ENCODE results near the gene CIP2A.

The CIP2A gene

DNA sequence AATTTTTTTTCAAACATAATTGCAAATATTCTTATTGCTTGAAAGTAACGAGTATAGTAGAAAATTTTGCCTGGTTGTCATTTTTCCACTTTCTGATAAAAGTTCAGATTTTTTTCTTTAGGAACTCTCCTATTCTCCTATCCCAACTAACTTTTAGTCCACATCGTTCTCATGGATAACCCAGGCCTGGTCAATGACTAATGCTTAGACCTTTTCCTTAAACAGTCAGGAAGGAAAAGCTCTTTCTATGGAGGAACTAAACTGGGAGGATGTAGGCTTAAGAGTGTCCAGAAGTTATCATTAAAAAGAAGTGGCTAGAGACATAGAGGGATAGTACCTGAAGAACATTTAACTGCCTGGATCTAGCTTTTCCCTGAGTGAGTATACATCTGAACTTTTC lies 26.7 kb downstream of the CIP2A start:
- DNase-seq (ENCODE audit: low read depth) = no peak

DNA sequence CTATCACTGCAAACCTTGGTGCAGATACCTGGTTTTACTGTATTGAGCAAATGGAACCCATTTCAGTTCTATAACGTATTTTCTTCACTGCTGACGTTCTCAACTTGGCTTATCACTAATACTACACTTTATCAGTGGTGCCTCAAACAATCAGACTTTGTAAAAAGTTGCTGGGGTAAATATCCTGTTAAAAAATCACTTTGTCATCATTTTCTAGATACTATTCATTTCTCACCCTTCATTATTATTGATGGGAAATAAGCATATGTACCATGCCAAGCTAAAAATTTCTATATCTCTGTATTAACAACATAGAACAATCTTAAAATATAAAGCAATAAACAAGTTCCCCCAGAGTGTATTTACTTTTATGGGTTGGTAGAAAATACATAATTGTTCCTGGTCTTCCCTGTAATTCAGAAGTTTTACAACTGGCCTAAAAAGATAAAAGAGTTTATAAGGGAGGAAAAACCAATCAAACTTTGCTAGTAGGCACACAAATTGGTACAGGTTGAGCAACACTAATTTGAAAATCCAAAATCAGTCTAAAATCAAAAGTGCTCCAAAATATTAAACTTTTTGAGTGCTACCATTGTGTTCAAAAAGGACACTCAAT lies 33.2 kb downstream of the CIP2A start:
- no peak for DNase-seq (ENCODE audit: low read depth)

DNA sequence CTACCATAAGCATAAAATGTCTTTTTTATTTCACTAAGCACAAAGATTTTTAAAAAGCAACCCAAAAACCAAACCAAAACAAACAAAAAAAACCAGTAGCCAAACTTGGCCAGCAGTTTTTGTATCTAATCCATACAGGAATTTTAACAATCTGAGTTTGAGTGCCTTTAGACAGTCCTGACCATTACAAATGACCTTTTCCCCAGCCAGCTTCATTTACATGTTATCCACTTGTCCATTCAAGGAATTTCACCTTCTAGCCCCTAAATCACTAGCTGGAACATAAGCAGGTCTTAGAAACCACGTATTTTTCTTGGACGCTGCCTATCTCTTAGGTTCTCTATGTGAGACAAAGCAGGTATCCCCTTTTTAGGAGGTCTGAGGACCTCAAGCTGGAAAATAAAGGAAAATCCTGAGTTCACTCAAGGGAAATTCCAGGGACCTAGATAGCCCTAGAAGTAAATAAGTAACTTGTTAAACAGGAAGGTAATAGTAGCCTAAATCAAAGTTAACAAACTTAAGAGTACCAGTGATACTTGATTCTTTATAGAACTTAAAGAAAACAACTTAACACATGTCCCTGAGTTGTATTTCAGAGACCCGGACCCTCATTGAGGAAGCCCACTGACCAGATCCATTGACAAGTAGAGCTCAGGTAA lies 34.2 kb downstream of the CIP2A start:
- no peak for DNase-seq (ENCODE audit: low read depth)

DNA sequence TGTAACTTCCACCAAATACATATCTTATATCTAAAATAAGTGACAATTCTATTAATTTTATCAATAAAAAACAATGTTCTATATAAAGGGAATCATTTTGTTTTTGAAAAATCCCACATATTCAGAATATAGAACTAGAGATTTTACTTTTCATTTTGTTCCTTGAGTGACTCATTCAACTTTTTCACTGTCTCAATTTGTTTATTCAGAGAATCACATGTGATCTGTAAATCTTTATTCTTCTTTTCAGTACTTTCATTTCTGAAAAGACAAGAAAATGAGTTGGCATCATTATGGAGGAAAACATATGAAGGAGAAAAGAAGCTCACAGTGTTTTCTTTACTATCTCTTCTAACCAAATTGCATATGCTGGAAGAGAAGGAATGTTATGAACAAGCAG lies 35.0 kb downstream of the CIP2A start:
- DNase-seq (ENCODE audit: low read depth) = no peak

DNA sequence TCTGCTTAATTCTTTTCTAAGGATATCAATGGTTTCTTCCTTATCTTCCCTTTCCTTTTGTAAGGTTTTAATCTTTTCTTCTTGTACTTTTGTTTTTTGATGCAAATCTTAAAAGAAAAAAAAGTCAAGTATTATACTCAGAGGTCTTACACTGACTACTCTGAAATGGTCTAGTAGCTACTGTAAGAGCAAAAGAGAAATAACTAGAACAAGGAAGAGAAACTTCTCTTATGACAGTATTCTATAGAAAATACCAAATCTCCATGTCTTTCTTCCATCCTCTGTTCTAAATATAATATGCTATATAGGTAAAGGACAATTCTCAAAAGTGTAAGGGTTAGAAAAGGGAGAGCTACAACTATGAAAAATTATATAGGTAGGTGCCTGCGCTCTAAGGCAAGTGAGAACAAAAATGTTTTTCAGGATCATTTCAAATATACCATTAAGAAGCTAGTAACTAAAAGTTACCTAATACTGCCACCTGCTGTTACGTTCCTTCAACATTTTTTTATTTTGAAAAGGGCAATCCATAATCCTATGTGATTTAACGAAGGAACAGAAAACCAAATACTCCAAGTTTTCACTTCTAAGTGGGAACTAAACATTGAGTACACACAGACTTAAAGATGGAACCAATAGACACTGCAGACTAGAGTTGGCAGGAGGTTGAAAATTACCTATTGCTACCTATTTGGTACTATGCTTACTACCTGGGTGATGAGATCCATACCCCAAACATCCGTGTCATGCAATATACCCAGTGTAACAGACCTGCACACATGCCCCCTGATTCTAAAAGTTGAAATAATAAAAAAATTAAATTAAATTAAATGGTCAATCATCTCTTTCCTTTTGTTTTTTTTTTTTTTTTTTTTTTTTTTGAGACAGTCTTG lies 36.7 kb downstream of the CIP2A start:
- DNase-seq (ENCODE audit: low read depth) = no peak

DNA sequence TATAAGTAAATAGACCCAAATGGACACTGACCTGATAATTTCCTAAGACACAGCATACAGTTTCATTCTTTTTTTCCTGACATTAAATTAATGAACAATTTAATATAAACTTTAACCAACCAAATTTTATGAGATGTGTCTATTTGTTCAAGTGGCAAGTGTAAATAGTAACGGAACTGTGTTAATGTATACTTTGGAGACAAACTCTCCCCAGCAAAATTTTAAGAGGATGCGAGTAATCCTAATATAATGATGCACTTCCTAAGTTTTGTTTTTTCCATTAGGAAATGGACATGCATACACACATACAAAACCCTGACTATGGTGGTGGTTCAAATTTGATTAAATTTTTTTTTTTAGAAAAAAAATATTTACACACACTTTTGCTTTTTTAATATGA lies 40.4 kb downstream of the CIP2A start:
- DNase-seq (ENCODE audit: low read depth) = no peak

DNA sequence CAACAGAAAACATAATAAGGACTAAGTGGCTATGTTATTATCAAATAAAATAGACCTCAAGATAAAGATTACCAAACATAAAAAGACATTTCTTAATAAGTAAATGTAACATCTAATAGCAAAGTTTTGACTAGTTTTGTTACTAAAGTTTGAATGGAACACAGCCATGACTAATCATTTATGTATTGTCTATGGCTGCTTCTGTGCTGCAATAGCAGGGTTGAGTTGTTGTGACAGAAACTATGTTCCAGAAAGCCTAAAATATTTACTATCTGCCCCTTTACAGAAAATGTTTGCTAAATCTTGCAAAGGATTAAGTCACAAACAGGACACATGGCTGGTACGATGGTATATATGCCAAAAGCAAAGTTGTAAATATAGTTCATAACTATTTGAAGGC lies 40.9 kb downstream of the CIP2A start:
- no peak for DNase-seq (ENCODE audit: low read depth)

DNA sequence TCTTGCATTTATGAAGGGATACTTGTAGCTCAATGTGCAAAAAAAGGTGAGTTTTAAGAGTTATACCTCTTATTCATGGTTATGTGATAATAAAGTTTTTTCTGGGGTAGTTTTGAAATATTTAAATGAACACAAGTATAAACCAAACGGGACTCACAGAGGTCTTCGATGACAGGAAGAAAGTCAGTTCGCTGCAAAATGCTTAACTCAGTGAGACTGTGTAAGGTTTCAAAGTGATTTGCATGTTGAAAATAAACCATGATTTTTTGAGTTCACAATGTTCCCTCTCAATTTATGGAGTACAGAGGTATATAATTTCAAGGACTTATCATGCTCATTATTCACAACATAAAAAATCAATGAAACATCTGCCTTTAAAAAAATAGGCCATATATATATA lies 42.5 kb downstream of the CIP2A start:
- no peak for DNase-seq (ENCODE audit: low read depth)

DNA sequence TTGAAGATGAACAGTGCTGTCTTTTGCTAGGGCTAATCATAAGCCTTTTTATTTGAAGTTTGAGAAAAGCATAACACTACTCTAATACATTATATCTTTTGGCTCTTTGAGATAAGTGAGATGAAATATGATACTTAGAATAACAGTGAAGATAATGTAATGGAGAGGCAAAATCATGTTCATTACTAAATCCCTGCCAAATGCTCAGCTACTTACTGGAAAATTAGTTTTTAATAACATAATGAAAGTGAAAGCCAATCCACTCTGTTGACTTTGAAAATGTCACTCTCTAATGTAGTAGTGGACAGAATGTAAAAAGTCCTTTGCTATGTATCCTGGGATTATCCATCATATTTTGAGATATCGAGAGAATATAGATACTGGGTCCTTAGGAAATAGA lies 43.0 kb downstream of the CIP2A start:
- DNase-seq (ENCODE audit: low read depth) = no peak

DNA sequence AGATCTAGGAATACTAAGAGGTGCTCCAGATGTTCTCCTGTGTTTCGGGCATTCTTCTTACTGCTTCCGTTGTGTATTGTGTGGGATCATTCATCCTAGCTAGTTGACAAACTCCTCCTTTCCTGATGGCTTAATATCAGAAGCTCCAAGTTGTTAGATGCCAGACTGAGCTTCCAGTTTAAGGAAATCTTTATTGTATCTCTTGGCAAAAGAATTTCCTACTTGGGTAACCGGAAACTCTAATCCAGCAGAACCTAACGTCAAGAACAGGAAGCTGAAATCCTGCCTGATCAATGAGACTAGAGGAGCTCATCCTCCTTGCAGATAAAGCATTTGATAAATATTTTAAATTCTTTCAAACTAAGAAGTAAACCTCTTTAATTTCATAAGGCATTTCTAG lies 51.2 kb downstream of the CIP2A start:
- no peak for DNase-seq (ENCODE audit: low read depth)

DNA sequence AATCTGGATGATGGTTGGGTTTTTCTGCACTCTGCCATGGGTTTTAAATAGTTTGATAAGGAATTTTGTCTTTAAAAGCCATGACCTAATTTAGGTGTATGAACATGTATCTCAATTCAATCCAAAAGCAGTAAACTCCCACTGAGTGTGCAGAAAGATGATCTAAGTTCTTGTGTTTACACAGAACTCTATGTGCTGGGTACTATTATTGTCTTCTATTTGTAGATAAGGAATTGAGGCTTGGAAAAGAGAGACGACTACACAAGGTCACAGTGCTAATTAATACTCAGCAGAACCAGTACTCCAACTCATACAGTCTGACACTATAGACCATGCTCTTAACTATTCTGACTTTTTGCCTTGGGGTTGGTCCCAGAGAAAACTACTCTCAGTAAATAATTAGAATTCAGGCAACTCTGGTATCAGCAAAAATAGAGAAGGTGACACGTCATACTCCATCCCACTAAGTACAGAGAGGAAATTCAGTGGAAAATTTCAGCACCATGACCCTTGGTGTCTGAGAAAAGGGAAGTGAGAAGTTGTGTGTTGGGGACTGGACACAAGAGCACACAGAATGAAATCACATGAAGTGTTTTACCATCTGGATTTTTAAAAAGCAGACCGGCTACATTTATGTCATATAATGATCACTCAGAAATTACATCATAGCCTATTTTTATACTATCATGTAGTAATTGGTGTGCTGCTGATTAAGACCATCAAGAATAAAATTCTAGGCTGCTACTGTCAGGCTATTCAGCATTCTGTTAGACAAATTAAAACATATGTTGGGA lies 60.6 kb downstream of the CIP2A start:
- no peak for DNase-seq (ENCODE audit: low read depth)

DNA sequence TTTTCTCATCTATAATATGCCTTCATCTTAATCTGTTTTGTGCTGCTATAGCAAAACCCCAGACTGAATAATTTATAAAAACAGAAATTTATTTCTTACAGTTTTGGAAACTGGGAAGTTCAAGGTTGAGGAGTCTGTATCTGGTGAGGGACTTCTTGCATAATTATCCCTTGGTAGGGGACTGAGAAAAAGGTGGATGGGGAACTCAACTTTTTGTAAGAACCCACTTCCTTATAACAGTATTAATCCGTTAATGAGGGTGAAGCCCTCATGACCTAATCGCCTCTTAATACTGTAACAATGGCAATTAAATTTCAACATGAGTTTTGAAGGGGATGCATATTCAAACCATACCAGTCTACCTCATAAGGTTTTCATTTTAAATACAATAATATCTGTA lies 61.4 kb downstream of the CIP2A start:
- DNase-seq (ENCODE audit: low read depth) = no peak

DNA sequence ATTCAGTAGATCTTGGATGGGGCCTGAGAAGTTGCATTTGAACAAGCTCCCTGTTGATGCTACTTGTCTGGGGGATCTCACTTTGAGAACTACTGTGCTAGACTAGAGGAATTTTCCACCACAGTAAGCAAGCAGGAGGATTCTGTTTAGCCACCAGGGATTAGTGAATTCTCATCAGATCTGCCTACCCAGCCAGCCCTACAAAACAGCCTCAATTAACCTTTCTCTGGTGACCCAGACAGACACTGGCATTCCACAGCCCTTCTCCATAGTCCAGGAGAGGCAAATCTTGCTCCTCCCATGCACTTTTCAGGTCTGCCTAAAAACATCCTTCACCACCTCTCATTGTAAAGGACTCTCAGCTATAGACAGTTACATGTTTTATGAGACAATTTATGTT lies 62.1 kb downstream of the CIP2A start:
- DNase-seq (ENCODE audit: low read depth) = no peak

DNA sequence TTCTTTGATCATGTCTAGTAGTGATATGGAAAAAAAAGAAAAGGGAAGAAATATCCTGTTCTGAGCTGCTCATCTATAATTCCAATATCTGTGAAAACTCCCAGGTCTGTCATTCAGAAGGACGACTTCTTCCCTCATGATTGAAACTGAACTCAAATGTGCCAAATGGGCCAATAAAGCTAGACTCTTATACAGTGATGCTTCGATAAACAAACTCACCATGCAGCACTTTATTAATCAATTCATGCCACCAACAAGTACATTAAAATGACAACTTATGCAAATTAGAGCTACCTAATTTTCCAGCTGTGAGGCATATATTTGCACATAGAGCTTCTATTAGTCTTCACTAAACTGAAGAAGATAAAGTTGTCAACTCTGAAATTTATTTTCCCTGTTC lies 63.3 kb downstream of the CIP2A start:
- DNase-seq (ENCODE audit: low read depth) = no peak

DNA sequence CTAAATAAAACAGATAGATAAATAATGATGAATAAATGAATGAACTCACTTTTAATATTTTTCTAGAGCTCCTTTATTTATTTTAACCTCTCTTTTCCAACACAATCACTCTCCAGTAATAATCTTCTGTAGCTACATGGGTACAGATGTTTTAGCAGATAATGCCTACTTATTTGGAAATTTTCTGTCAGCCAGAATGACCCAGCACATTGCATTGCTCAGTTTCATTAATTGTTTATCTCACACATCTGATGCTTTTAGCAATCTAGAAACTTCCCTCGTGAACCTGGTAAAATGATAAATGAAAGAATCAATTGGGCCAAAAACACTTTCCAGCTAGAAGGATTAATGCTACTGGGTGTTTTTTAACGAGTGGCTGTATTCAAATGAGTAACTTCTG lies 64.0 kb downstream of the CIP2A start:
- DNase-seq (ENCODE audit: low read depth) = no peak

DNA sequence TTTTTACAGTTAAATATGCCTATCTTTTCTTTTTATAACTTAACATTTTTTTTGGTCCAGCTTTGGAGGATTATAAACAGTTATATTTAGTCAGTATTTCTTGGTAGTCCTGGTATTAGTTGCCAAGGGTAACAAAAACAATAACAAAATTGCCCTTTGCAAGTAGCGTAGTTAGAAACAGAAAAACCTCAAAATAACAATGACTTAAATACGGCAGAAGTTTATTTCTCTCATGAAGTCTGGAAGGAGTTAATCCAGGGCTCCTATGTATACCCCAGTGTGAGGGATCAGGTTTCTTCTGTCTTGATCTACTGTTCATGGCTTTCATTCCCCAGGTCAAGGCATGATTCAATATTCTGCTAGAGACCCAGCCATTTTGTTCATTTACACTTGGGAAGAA lies 64.7 kb downstream of the CIP2A start:
- DNase-seq (ENCODE audit: low read depth) = no peak

DNA sequence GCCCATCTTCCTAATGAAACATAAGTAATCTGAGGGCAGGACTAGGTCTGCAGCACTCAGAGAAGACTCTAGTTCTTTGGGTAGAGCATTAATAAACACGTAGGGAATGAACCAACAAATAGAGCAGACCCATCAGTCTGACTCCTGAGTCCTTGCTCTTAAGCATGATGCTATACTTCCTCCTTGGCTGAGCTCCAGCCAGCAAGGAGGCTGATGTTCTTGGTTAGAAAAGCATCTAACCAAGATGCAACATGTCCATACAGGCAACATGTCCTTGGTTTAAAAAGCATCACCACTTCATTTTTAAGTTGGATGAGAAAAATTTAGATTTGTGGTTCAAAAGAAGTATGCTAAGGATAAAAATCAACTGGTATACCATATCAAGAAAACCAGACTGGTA lies 70.3 kb downstream of the CIP2A start:
- DNase-seq (ENCODE audit: low read depth) = no peak

DNA sequence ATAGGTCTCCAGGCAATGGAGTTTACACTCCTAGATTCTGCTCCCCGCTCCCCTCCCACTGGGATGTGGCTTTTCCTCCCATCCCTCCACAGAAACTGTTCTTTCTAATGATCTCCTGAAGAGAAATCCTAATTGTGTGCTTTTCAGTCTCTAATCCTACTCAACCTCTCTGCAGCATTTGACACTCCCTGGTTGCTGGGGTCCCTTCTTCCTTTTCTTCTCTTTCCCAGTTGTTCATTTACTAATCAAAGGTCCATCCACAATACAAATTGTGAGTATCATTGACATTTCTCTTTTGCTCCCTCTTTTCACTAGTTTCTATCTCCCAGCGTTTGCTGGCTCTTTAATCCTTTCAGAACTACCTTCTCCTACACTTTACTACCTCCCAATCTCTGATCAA lies 72.4 kb downstream of the CIP2A start:
- DNase-seq (ENCODE audit: low read depth) = no peak

DNA sequence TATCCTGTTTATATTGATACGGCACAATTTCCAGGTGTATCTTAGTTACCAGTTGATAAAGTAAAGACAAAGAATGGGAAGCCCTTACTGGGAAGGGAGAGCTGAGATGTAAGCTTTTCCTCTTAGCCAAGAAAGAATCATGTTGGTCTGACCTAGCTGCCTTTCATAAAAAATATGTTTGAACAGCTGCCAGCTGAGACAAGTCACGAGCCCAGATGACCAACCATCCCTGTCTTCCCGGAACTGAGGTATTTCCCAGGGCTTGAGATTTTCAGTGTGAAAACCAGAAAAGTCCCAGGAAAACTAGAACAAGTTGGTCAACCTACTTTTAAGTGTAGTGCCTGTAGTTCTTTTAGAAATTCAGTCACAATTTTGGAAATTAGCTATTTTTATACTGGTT lies 75.3 kb downstream of the CIP2A start:
- DNase-seq (ENCODE audit: low read depth) = no peak

DNA sequence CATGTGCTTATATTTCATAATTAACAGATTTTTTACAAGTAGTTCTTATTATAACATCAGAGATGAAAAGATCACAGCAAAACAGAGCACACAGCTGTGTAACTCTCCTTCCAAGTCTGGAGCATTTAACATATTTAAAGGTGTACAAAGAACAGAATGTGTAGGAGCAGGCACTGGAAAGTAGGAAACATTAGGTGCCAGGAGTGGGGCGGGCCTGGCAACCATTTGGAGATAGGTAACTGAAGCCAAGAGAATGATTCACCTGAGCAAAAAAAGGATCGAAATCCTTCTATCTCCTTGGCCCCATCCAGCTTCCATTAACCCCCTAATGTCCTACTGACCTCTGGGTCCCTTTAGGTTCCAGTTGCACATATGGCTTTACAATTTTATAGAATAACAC lies 76.6 kb downstream of the CIP2A start:
- no peak for DNase-seq (ENCODE audit: low read depth)

DNA sequence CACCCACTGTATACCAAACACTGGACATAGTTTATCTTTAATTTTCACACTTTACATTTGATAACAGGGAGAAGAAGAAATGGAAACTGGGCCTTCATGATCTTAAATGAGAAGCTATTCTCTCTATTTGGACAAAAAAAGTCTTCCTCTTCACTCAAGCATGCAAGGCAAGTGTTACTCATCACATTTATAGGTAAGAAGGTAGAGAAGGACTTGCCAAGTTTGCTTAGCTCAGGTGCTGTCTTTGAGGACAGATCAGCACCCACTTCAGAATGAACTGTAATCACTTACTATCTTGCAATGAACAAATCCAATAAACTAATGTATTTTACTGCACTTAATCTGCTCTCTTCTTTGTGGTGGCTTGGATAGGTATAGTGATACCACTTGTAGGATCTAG lies 77.7 kb downstream of the CIP2A start:
- no peak for DNase-seq (ENCODE audit: low read depth)

DNA sequence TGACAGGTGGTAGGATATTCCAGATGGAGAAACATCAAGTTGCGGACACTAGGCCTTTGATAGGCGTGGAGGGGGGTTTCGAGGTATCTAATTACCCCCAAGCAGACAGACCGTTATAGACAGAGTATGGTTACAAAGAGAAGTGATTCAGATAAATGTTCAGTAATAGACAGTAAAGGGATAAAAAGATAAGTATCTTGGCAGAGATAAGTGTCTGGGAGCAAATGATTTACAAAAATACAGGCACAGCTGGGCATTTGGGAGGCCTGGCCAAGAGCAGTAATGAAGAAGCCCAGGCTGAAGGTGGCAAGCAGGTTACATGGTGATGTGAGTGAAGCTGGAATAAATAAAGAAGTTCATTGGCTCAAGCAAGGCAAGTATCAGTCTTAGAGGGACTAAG lies 78.2 kb downstream of the CIP2A start:
- DNase-seq (ENCODE audit: low read depth) = no peak

DNA sequence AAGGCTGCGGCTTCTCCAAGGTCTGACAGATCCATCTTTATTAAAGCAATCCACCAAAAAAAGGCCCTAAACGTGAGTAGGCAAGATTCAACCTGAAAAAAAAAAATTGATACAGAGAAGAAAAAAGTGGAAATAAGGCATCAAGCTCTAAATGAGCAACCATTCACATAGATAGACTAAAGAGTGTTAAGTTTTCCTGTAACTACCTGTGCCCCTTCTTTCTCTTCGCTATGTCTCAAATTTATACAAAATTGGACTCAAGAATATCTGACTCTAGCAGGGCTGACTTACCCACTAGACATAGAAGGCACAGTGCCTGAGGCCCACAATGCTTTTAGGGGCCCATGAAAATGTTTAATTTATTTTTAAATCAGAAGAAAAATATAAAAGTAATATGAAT lies 78.7 kb downstream of the CIP2A start, which contains the start of gene MYH15:
Gene MYH15 (minus strand): TSS at position 101 of the 400 bp plus-strand sequence. CDS start 66 bp downstream, at position 35.
- DNase-seq (ENCODE audit: low read depth) = no peak

Measured in activated T-cell treated with anti-CD3 and anti-CD28 coated beads for 48 hours (primary cell).